H1 (cell line): Measurements from ENCODE around the gene CABP4. TPM values are rescaled to one million over a fixed set of nuclear protein-coding genes. Genes with fewer than 3 reads are reported as not detected.

Source experiments
- CTCF ChIA-PET: fragments of 300-600 bp; sonication (Branson Sonifier 250); formaldehyde crosslinking; loops from one replicate; lab custom pipeline; 2021; ENCODE audit not compliant: partially characterized antibody; lab: Charles Lee
- POLR2A ChIA-PET: fragments of 300-600 bp; sonication (Branson Sonifier 250); formaldehyde crosslinking; loops from one replicate; lab custom pipeline; 2021; ENCODE audit warnings: inconsistent platforms; ENCODE audit not compliant: partially characterized antibody; lab: Charles Lee
- DNase-seq, 2 experiments: peaks; one replicate each; pipeline versions ENCODE4 v3.0.0 to v3.0.0-alpha.2; 2010 to 2022; ENCODE audit warnings: low spot score in 2 of 2, low read depth in 1 of 2, mixed read lengths in 1 of 2
- FAIRE-seq: peaks from 2 replicates; lab custom pipeline; 2011; peaks lifted over from hg19 to GRCh38; lab: Jason Lieb, UNC
- H2AFZ ChIP-seq: 2 replicates; pipeline ENCODE4 v1.8.1; 2012; ENCODE audit warnings: low read length, inconsistent platforms
- H2AK5ac ChIP-seq: 2 replicates; pipeline ENCODE4 v1.6.1; 2013; ENCODE audit warnings: low read depth, low read length
- H2BK120ac ChIP-seq: replicated peaks from 2 replicates; pipeline ENCODE3; 2013; ENCODE audit warnings: low read depth, low read length, inconsistent platforms
- H2BK12ac ChIP-seq: 2 replicates; pipeline ENCODE4 v1.6.1; 2013; ENCODE audit warnings: low read depth, low read length
- H2BK15ac ChIP-seq: 2 replicates; pipeline ENCODE4 v1.6.1; 2013; ENCODE audit warnings: low read length
- H2BK20ac ChIP-seq: 2 replicates; pipeline ENCODE4 v1.6.1; 2013; ENCODE audit warnings: low read length
- H2BK5ac ChIP-seq: 2 replicates; pipeline ENCODE4 v1.6.1; 2013; ENCODE audit warnings: low read depth, low read length
- H3K14ac ChIP-seq: 2 replicates; pipeline ENCODE4 v1.6.1; 2013; ENCODE audit warnings: inconsistent platforms; ENCODE audit not compliant: insufficient read length
- H3K18ac ChIP-seq: 2 replicates; pipeline ENCODE4 v1.6.1; 2013; ENCODE audit warnings: low read length; ENCODE audit errors: extremely low read depth
- H3K23ac ChIP-seq: 2 replicates; pipeline ENCODE4 v1.6.1; 2013; ENCODE audit warnings: inconsistent platforms; ENCODE audit not compliant: insufficient read length
- H3K23me2 ChIP-seq: 2 replicates; pipeline ENCODE4 v1.6.1; 2013; ENCODE audit warnings: low read depth, low read length
- H3K27ac ChIP-seq: 2 replicates; pipeline ENCODE4 v1.6.1; 2011; ENCODE audit warnings: low read depth, low read length, inconsistent platforms
- H3K27me3 ChIP-seq, 4 experiments: replicated peaks in 1 of 4; 1 replicate in 1 of 4; 2 replicates in 3 of 4; pipeline versions ENCODE4 v1.6.1 to v1.8.1; 2011 to 2013; ENCODE audit warnings: low read length in 3 of 4, mild to moderate bottlenecking in 3 of 4, inconsistent platforms in 2 of 4, mixed read lengths in 2 of 4, moderate library complexity in 1 of 4; ENCODE audit not compliant: control insufficient read depth in 3 of 4, insufficient read depth in 3 of 4; ENCODE audit errors: extremely low read depth in 1 of 4
- H3K36me3 ChIP-seq, 4 experiments: 2 replicates each; pipeline versions ENCODE4 v1.6.1 to v1.8.1; 2011 to 2013; ENCODE audit warnings: mild to moderate bottlenecking in 4 of 4, low read length in 3 of 4, moderate library complexity in 2 of 4, control low read depth in 1 of 4, inconsistent platforms in 1 of 4; ENCODE audit not compliant: insufficient read depth in 4 of 4, control insufficient read depth in 2 of 4
- H3K4ac ChIP-seq: replicated peaks from 2 replicates; pipeline ENCODE3; 2013; ENCODE audit warnings: low read length, low read depth, mixed read lengths, inconsistent platforms; ENCODE audit not compliant: insufficient read length
- H3K4me1 ChIP-seq, 4 experiments: replicated peaks in 1 of 4; 1 replicate in 1 of 4; 2 replicates in 3 of 4; pipeline versions ENCODE4 v1.6.1 to v1.8.1; 2011 to 2013; ENCODE audit warnings: low read length in 3 of 4, inconsistent platforms in 2 of 4, mixed read lengths in 1 of 4; ENCODE audit not compliant: insufficient read depth in 4 of 4, control insufficient read depth in 3 of 4
- H3K4me2 ChIP-seq, 2 experiments: 2 replicates each; pipeline versions ENCODE4 v1.6.1 to v1.8.1; 2011 to 2013; ENCODE audit warnings: low read depth in 2 of 2, low read length in 2 of 2, control low read depth in 1 of 2, inconsistent platforms in 1 of 2, mild to moderate bottlenecking in 1 of 2; ENCODE audit not compliant: insufficient read depth in 1 of 2
- H3K4me3 ChIP-seq, 4 experiments: fragments of 200-600, 300-600 bp in 1 of 4; sonication (generic), shearing (Covaris generic), sonication (Bioruptor Twin) in 1 of 4; 2 replicates each; pipeline versions ENCODE4 v1.5.1 to v1.8.1; 2011 to 2016; ENCODE audit warnings: low read length in 4 of 4, low read depth in 3 of 4, control low read depth in 2 of 4, inconsistent platforms in 2 of 4, mild to moderate bottlenecking in 2 of 4, mixed read lengths in 1 of 4, moderate library complexity in 1 of 4; ENCODE audit not compliant: insufficient read depth in 2 of 4; ENCODE audit errors: extremely low read depth in 1 of 4
- H3K56ac ChIP-seq: replicated peaks from 2 replicates; pipeline ENCODE3; 2013; ENCODE audit warnings: low read depth, mild to moderate bottlenecking, mixed read lengths, low read length, inconsistent platforms; ENCODE audit not compliant: insufficient read length
- H3K79me1 ChIP-seq: 2 replicates; pipeline ENCODE4 v1.6.1; 2013; ENCODE audit warnings: low read depth, low read length, control low read depth
- H3K79me2 ChIP-seq, 2 experiments: 2 replicates each; pipeline versions ENCODE4 v1.6.1 to v1.8.1; 2012 to 2013; ENCODE audit warnings: low read length in 2 of 2, mild to moderate bottlenecking in 2 of 2, inconsistent platforms in 1 of 2; ENCODE audit not compliant: insufficient read depth in 2 of 2, control insufficient read depth in 1 of 2
- H3K9ac ChIP-seq, 4 experiments: replicated peaks in 1 of 4; 1 replicate in 1 of 4; 2 replicates in 3 of 4; pipeline versions ENCODE4 v1.6.1 to v1.8.1; 2011 to 2013; ENCODE audit warnings: low read depth in 3 of 4, low read length in 3 of 4, control low read depth in 2 of 4, mild to moderate bottlenecking in 2 of 4, moderate library complexity in 2 of 4, inconsistent platforms in 1 of 4; ENCODE audit errors: extremely low read depth in 1 of 4
- H3K9me3 ChIP-seq, 2 experiments: 2 replicates each; pipeline versions ENCODE4 v1.6.1 to v1.8.1; 2012 to 2013; ENCODE audit warnings: mild to moderate bottlenecking in 2 of 2, moderate library complexity in 2 of 2, control low read depth in 1 of 2, inconsistent platforms in 1 of 2, low read depth in 1 of 2, low read length in 1 of 2, mixed read lengths in 1 of 2; ENCODE audit not compliant: insufficient read depth in 2 of 2
- H4K20me1 ChIP-seq, 2 experiments: replicated peaks in 1 of 2; 2 replicates each; pipeline versions ENCODE3 to v1.8.1; 2011 to 2013; ENCODE audit warnings: inconsistent platforms in 2 of 2, low read length in 2 of 2, mild to moderate bottlenecking in 1 of 2; ENCODE audit not compliant: insufficient read depth in 2 of 2, control insufficient read depth in 1 of 2
- H4K5ac ChIP-seq: 2 replicates; pipeline ENCODE4 v1.6.1; 2013; ENCODE audit warnings: low read length, low read depth, mixed read lengths, inconsistent platforms; ENCODE audit not compliant: insufficient read length
- H4K8ac ChIP-seq: 2 replicates; pipeline ENCODE4 v1.8.0; 2013; ENCODE audit warnings: mild to moderate bottlenecking, moderate library complexity, low read length, inconsistent platforms; ENCODE audit not compliant: insufficient read depth; ENCODE audit errors: extremely low read depth
- H4K91ac ChIP-seq: replicated peaks from 2 replicates; pipeline ENCODE3; 2013; ENCODE audit warnings: low read length, mixed read lengths, inconsistent platforms; ENCODE audit not compliant: insufficient read length
- ATF3 ChIP-seq: IDR thresholded peaks from 2 replicates; pipeline ENCODE4 v1.6.1; 2011; ENCODE audit warnings: low read depth, mild to moderate bottlenecking, low read length; ENCODE audit not compliant: insufficient read depth
- BACH1 ChIP-seq: IDR thresholded peaks from 2 replicates; pipeline ENCODE4 v1.6.1; 2012; ENCODE audit warnings: low read length, improper control_type of control experiment
- CHD1 ChIP-seq: IDR thresholded peaks from 2 replicates; pipeline ENCODE4 v1.6.1; 2012; ENCODE audit warnings: low read depth, low read length, improper control_type of control experiment
- EP300 ChIP-seq, 2 experiments: IDR thresholded peaks; 1 replicate in 1 of 2; 2 replicates in 1 of 2; pipeline ENCODE4 v1.6.1; 2011 to 2012; ENCODE audit warnings: low read depth in 2 of 2, low read length in 2 of 2, mild to moderate bottlenecking in 2 of 2, borderline replicate concordance in 1 of 2, inconsistent platforms in 1 of 2, moderate library complexity in 1 of 2
- EZH2 ChIP-seq: fragments of 200-600 bp; sonication (generic); IDR thresholded peaks from 2 replicates; pipeline ENCODE4 v1.7.1; 2012; ENCODE audit warnings: low read depth, mild to moderate bottlenecking, moderate library complexity, low read length, inconsistent platforms; ENCODE audit not compliant: severe bottlenecking
- FOSL1 ChIP-seq: IDR thresholded peaks from 2 replicates; pipeline ENCODE4 v1.6.1; 2011; ENCODE audit warnings: mild to moderate bottlenecking, low read depth, low read length, moderate library complexity; ENCODE audit not compliant: insufficient read depth
- GTF2F1 ChIP-seq: IDR thresholded peaks from 2 replicates; pipeline ENCODE4 v1.6.1; 2012; ENCODE audit warnings: low read depth, low read length, improper control_type of control experiment, borderline replicate concordance
- JUN ChIP-seq: IDR thresholded peaks from 2 replicates; pipeline ENCODE4 v1.6.1; 2011; ENCODE audit warnings: low read depth, mild to moderate bottlenecking, improper control_type of control experiment, low read length
- KDM5A ChIP-seq: fragments of 200-600 bp; IDR thresholded peaks from 2 replicates; pipeline ENCODE4 v1.7.1; 2012; ENCODE audit warnings: mild to moderate bottlenecking, low read length, inconsistent platforms, mixed read lengths
- SAP30 ChIP-seq: fragments of 300-600 bp; sonication (generic); IDR thresholded peaks from 2 replicates; pipeline ENCODE4 v1.7.1; 2012; ENCODE audit warnings: low read length, moderate library complexity, mild to moderate bottlenecking, inconsistent platforms; ENCODE audit not compliant: insufficient read depth, insufficient replicate concordance
- SIN3A ChIP-seq, 2 experiments: IDR thresholded peaks in 1 of 2; conservative IDR thresholded peaks in 1 of 2; 2 replicates each; pipeline ENCODE4 v1.6.1; 2011 to 2012; ENCODE audit warnings: low read length in 2 of 2, improper control_type of control experiment in 1 of 2, low read depth in 1 of 2, mild to moderate bottlenecking in 1 of 2
- SP2 ChIP-seq: IDR thresholded peaks from 2 replicates; pipeline ENCODE4 v1.6.1; 2012; ENCODE audit warnings: mild to moderate bottlenecking, low read length, inconsistent platforms
- WGBS, 2 experiments: shearing (Covaris generic) in 1 of 2; methylation state at CpG; one replicate each; pipeline versions ENCODE4 v1.1.6 to v1.1.7; 2013 to 2015; ENCODE audit warnings: low lambda C conversion rate in 2 of 2, mixed read lengths in 2 of 2, inconsistent platforms in 1 of 2, low coverage in 1 of 2, missing lambda C conversion rate in 1 of 2; ENCODE audit not compliant: insufficient replicate concordance in 2 of 2, insufficient coverage in 1 of 2, insufficient read length in 1 of 2; ENCODE audit errors: extremely low coverage in 1 of 2, missing lambda C conversion rate in 1 of 2; 5-methylcytosine and 5-hydroxymethylcytosine counted together
- polyA plus RNA-seq, 7 experiments: library from polyadenylated mRNA; depleted of rRNA in 3 of 7; stranded (reverse) in 5 of 7; unstranded in 2 of 7; fragments of >200 nt in 5 of 7; fragments of 200-250 nt in 2 of 7; gene quantifications; 1 replicate in 5 of 7; 2 replicates in 1 of 7; 4 replicates in 1 of 7; pipeline versions ENCODE4 v1.2.1 to v1.2.3, GENCODE V29; 2011 to 2013; ENCODE audit warnings: missing spikeins in 2 of 7, mixed read lengths in 2 of 7
- total RNA-seq: library from RNA; stranded (reverse); fragmentation: NEBNext Ultra II Directional; extraction: Animal tissue kit (Norgen Biotek cat#: 25700); gene quantifications from 2 replicates; pipeline ENCODE4 v1.2.1, GENCODE V29; 2021

The CABP4 gene
- total and polyA plus RNA-seq, 2 of the 8 experiments (the other 6 are each of a cell fraction or from before 2014, with no cell fraction given), result not detected

GRCh38 chr11:67498544-67498972 is 43.4 kb downstream of the CABP4 start:
- ChIA-PET POLR2A (interaction anchor here (0.5 to 1.1 kb wide), 3 partner anchors 9 to 35 kb away, joined by 3 to 4 read pairs (median 3); no protein-coding TSS in a partner anchor), CTCF (interaction anchor here (1.0 to 1.2 kb wide), 2 partner anchors 109 to 115 kb away, joined by 3 read pairs; no protein-coding TSS in a partner anchor)
- peaks cover 0 to 4% (median 1%) of the 10 kb centered on the region in 4 experiments; a peak in 3 of 7 replicates for H3K27me3 ChIP-seq
- no peaks in the 10 kb centered on the region for H3K9me3 ChIP-seq
- peaks cover 0 to 6% (median 2%) of the 10 kb centered on the region in 4 experiments; a peak in 3 of 7 replicates for H3K4me1 ChIP-seq
- H2AK5ac ChIP-seq, result no peak overlapping the region
- H4K5ac ChIP-seq, result no peak overlapping the region
- peaks cover 3% of the 10 kb centered on the region; the same call in 1 of the 2 replicates for H3K23me2 ChIP-seq
- H3K4ac ChIP-seq, result no peak overlapping the region
- H2BK120ac ChIP-seq, result no peak overlapping the region
- no peak overlapping the region for H4K91ac ChIP-seq
- H3K18ac ChIP-seq, result no peak overlapping the region
- H3K23ac ChIP-seq, result no peak overlapping the region
- DNase-seq (no peak), FAIRE-seq (no peak)
- no peaks in the 10 kb centered on the region for H3K79me1 ChIP-seq
- H3K14ac ChIP-seq, result no peak overlapping the region
- H3K4me3 ChIP-seq, result no peak overlapping the region
- 88% methylated on average over 19 of the region's 21 CpGs; no CpG with 5 or more reads in 1 of the 2 experiments for WGBS, 2 experiments
- no peak overlapping the region for H2BK20ac ChIP-seq
- H3K36me3 ChIP-seq, result peaks cover 0 to 14% (median 5%) of the 10 kb centered on the region in 4 experiments; a peak in 6 of 8 replicates
- H3K4me2 ChIP-seq, result no peak overlapping the region
- no peak overlapping the region for H2BK5ac ChIP-seq
- no peak overlapping the region for H4K8ac ChIP-seq
- H3K9ac ChIP-seq, result no peak overlapping the region
- H4K20me1 ChIP-seq, result peaks cover 3 to 13% of the 10 kb centered on the region in 2 experiments
- H2BK12ac ChIP-seq, result no peak overlapping the region
- H2AFZ ChIP-seq, result no peak overlapping the region
- no peak overlapping the region for H2BK15ac ChIP-seq
- H3K56ac ChIP-seq, result no peak overlapping the region
- no peaks in the 10 kb centered on the region for H3K79me2 ChIP-seq
- no peak overlapping the region for H3K27ac ChIP-seq
- TF ChIP-seq SAP30, result no peak
- TF ChIP-seq JUN, result no peak
- TF ChIP-seq CHD1, result no peak
- no peak for TF ChIP-seq SP2
- no peak for TF ChIP-seq KDM5A
- TF ChIP-seq GTF2F1, result no peak
- TF ChIP-seq EZH2, result no peak
- TF ChIP-seq SIN3A (conservative IDR thresholded peaks at IDR 0.05 in 1 of 2, IDR thresholded peaks at IDR 0.05 in 1 of 2; ENCODE audit: low read depth in 1 of 2, low read length in 2 of 2), result no peak
- no peak for TF ChIP-seq FOSL1
- no peak for TF ChIP-seq EP300 (IDR thresholded peaks at IDR 0.05; ENCODE audit: borderline replicate concordance in 1 of 2, low read depth in 2 of 2, low read length in 2 of 2)
- no peak for TF ChIP-seq ATF3
- TF ChIP-seq BACH1, result no peak
